NCI-H2107 (cell line): ENCODE measurements around the gene MEPCE.

ENCODE experiments used
- DNase-seq: peaks from one replicate; lab custom pipeline; 2025; lab: John Stamatoyannopoulos, UW

MEPCE gene

GRCh38 chr7:100407285-100408180, 22.1 kb upstream of the MEPCE start:
- peak; percentile 22 for DNase-seq

GRCh38 chr7:100411101-100411500, 18.5 kb upstream of the MEPCE start:
- DNase-seq, result no peak

GRCh38 chr7:100413346-100413745, 16.3 kb upstream of the MEPCE start:
- no peak for DNase-seq

GRCh38 chr7:100413889-100414288, 15.7 kb upstream of the MEPCE start:
- no peak for DNase-seq

- DNase-seq, result no peak
These were observed 14.2 kb upstream of the MEPCE start for GRCh38 chr7:100415448-100415847.

GRCh38 chr7:100418930-100419659, 10.5 kb upstream of the MEPCE start:
- DNase-seq, result no peak

GRCh38 chr7:100419660-100420226, 9.9 kb upstream of the MEPCE start:
- no peak for DNase-seq

- DNase-seq, result no peak
These were observed 6.3 kb upstream of the MEPCE start for GRCh38 chr7:100423315-100423714.

- no peak for DNase-seq
These were observed 4.3 kb upstream of the MEPCE start for GRCh38 chr7:100425347-100425746.

GRCh38 chr7:100426516-100426915, 3.1 kb upstream of the MEPCE start:
- no peak for DNase-seq

- DNase-seq, result no peak
These were observed 1.9 kb upstream of the MEPCE start for GRCh38 chr7:100427762-100428198.

- peak; percentile 96 for DNase-seq
These were observed 1.2 kb upstream of the MEPCE start, which contains the start of gene ZCWPW1 for GRCh38 chr7:100428199-100428966. ZCWPW1 (minus strand) TSS chr7:100428703; CDS start chr7:100420649, 8,054 bp downstream.

- DNase-seq, result peak; percentile 100
These were observed 529 bp upstream of the MEPCE start for GRCh38 chr7:100428967-100429636.

GRCh38 chr7:100430493-100431285, 1.1 kb downstream of the MEPCE start:
- no peak for DNase-seq

- no peak for DNase-seq
These were observed 1.7 kb downstream of the MEPCE start for GRCh38 chr7:100431286-100431735.

- DNase-seq, result no peak
These were observed 2.4 kb downstream of the MEPCE start for GRCh38 chr7:100432053-100432452.

GRCh38 chr7:100432621-100433275, 3.1 kb downstream of the MEPCE start:
- DNase-seq, result no peak

GRCh38 chr7:100433276-100433591, 3.6 kb downstream of the MEPCE start:
- no peak for DNase-seq

- no peak for DNase-seq
These were observed 4.1 kb downstream of the MEPCE start for GRCh38 chr7:100433592-100434296.
